IMR-90 (cell line): Measurements from ENCODE around the gene GFOD2. TPM values are rescaled to one million over a fixed set of nuclear protein-coding genes. Genes with fewer than 3 reads are reported as not detected.

Experiments
- ATAC-seq: fragments of 200-7000 bp; cut with Tn5 transposase; 2 replicates; pipeline ENCODE4 v1.9.1; 2020; ENCODE audit warnings: low read depth, mild to moderate bottlenecking, moderate library complexity
- BruUV-seq: library from RNA; stranded (reverse); fragments of 400-500 nt; replicated peaks from 2 replicates; lab custom pipeline; 2021; lab: Mats Ljungman, UMichigan
- CTCF ChIA-PET: fragments of 300-600 bp; formaldehyde crosslinking; extraction: SDS; loops from one replicate; lab custom pipeline; 2021; ENCODE audit warnings: antibody characterized with exemption; lab: Yijun Ruan, JAX
- POLR2A ChIA-PET: fragments of 300-600 bp; sonication (Branson Sonifier 250); formaldehyde crosslinking; loops from one replicate; lab custom pipeline; 2022; ENCODE audit warnings: antibody characterized with exemption; ENCODE audit not compliant: unreplicated experiment; lab: Charles Lee
- DNase-seq: peaks from one replicate; pipeline ENCODE4 v3.0.0; 2013
- H2AFZ ChIP-seq: replicated peaks from 2 replicates; pipeline ENCODE3; 2013; ENCODE audit warnings: low read length, mild to moderate bottlenecking; ENCODE audit not compliant: poor library complexity
- H2AK5ac ChIP-seq: 2 replicates; pipeline ENCODE4 v1.6.1; 2013; ENCODE audit warnings: low read depth, low read length, inconsistent platforms
- H2AK9ac ChIP-seq: replicated peaks from 2 replicates; pipeline ENCODE3; 2013; ENCODE audit warnings: mild to moderate bottlenecking, low read depth, low read length, moderate library complexity; ENCODE audit not compliant: poor library complexity
- H2BK120ac ChIP-seq: 2 replicates; pipeline ENCODE4 v1.6.1; 2013; ENCODE audit warnings: low read depth, low read length, inconsistent platforms
- H2BK15ac ChIP-seq: 3 replicates; pipeline ENCODE4 v1.6.1; 2013; ENCODE audit warnings: low read depth, low read length, inconsistent platforms
- H2BK20ac ChIP-seq: 2 replicates; pipeline ENCODE4 v1.6.1; 2013; ENCODE audit warnings: low read depth, mild to moderate bottlenecking, inconsistent platforms, low read length, moderate library complexity
- H2BK5ac ChIP-seq: 2 replicates; pipeline ENCODE4 v1.6.1; 2013; ENCODE audit warnings: mild to moderate bottlenecking, low read depth, low read length, inconsistent platforms; ENCODE audit not compliant: poor library complexity, severe bottlenecking
- H3K14ac ChIP-seq: replicated peaks from 2 replicates; pipeline ENCODE4 v1.6.1; 2013; ENCODE audit warnings: low read depth, low read length, inconsistent platforms
- H3K18ac ChIP-seq: 2 replicates; pipeline ENCODE4 v1.6.1; 2013; ENCODE audit warnings: low read depth, low read length, control low read depth
- H3K23ac ChIP-seq: 2 replicates; pipeline ENCODE4 v1.6.1; 2013; ENCODE audit warnings: low read depth, low read length, inconsistent platforms
- H3K27ac ChIP-seq: 2 replicates; pipeline ENCODE4 v1.5.1; 2013; ENCODE audit warnings: mild to moderate bottlenecking, control low read depth, low read length; ENCODE audit not compliant: insufficient read depth
- H3K27me3 ChIP-seq: 2 replicates; pipeline ENCODE4 v1.6.1; 2013; ENCODE audit warnings: low read length; ENCODE audit not compliant: control insufficient read depth, insufficient read depth
- H3K36me3 ChIP-seq: 2 replicates; pipeline ENCODE4 v1.6.1; 2013; ENCODE audit warnings: low read length, mixed read lengths; ENCODE audit not compliant: control insufficient read depth, insufficient read depth
- H3K4ac ChIP-seq: 2 replicates; pipeline ENCODE4 v1.6.1; 2013; ENCODE audit warnings: low read depth, low read length, inconsistent platforms
- H3K4me1 ChIP-seq: 2 replicates; pipeline ENCODE4 v1.6.1; 2013; ENCODE audit warnings: low read length, mixed read lengths; ENCODE audit not compliant: control insufficient read depth, insufficient read depth
- H3K4me2 ChIP-seq: 2 replicates; pipeline ENCODE4 v1.6.1; 2013; ENCODE audit warnings: low read depth, mild to moderate bottlenecking, control low read depth, low read length, moderate library complexity
- H3K4me3 ChIP-seq: 2 replicates; pipeline ENCODE4 v1.5.1; 2013; ENCODE audit warnings: low read depth, mild to moderate bottlenecking, control low read depth, low read length, moderate library complexity; ENCODE audit not compliant: insufficient read depth
- H3K56ac ChIP-seq: 2 replicates; pipeline ENCODE4 v1.6.1; 2013; ENCODE audit warnings: low read length, inconsistent platforms; ENCODE audit not compliant: insufficient read depth; ENCODE audit errors: extremely low read depth
- H3K79me1 ChIP-seq, 2 experiments: 2 replicates each; pipeline ENCODE4 v1.6.1; 2013; ENCODE audit warnings: low read length in 2 of 2, inconsistent platforms in 1 of 2, low read depth in 1 of 2
- H3K9ac ChIP-seq: 2 replicates; pipeline ENCODE4 v1.6.1; 2013; ENCODE audit warnings: low read depth, low read length, control low read depth
- H3K9me1 ChIP-seq: 2 replicates; pipeline ENCODE4 v1.6.1; 2013; ENCODE audit warnings: low read length, inconsistent platforms; ENCODE audit not compliant: insufficient read depth
- H3K9me3 ChIP-seq: 2 replicates; pipeline ENCODE4 v1.6.1; 2013; ENCODE audit warnings: low read length; ENCODE audit not compliant: control insufficient read depth, insufficient read depth
- H4K20me1 ChIP-seq: 2 replicates; pipeline ENCODE4 v1.6.1; 2013; ENCODE audit warnings: low read length, inconsistent platforms; ENCODE audit not compliant: insufficient read depth
- H4K5ac ChIP-seq: 2 replicates; pipeline ENCODE4 v1.6.1; 2013; ENCODE audit warnings: mild to moderate bottlenecking, low read depth, low read length, control low read depth
- H4K8ac ChIP-seq, 2 experiments: 2 replicates each; pipeline ENCODE4 v1.6.1; 2013; ENCODE audit warnings: low read depth in 2 of 2, low read length in 2 of 2, control low read depth in 1 of 2, inconsistent platforms in 1 of 2
- H4K91ac ChIP-seq: 2 replicates; pipeline ENCODE4 v1.6.1; 2013; ENCODE audit warnings: low read depth, low read length, inconsistent platforms; ENCODE audit not compliant: insufficient read depth
- BHLHE40 ChIP-seq: fragments of 150-350 bp; IDR thresholded peaks from 2 replicates; pipeline ENCODE4 v1.6.1; 2016; ENCODE audit warnings: mild to moderate bottlenecking, low read depth, low read length
- CEBPB ChIP-seq: IDR thresholded peaks from 2 replicates; pipeline ENCODE4 v1.6.1; 2012; ENCODE audit warnings: low read depth, low read length, improper control_type of control experiment
- CHD1 ChIP-seq: IDR thresholded peaks from 2 replicates; pipeline ENCODE4 v1.6.1; 2012; ENCODE audit warnings: low read depth, low read length, improper control_type of control experiment
- FOS ChIP-seq: fragments of 150-350 bp; IDR thresholded peaks from 2 replicates; pipeline ENCODE4 v1.6.1; 2016; ENCODE audit warnings: low read depth, low read length
- MXI1 ChIP-seq: IDR thresholded peaks from 2 replicates; pipeline ENCODE4 v1.6.1; 2012; ENCODE audit warnings: low read depth, mild to moderate bottlenecking, low read length, moderate library complexity, borderline replicate concordance
- POLR2A ChIP-seq: IDR thresholded peaks from 2 replicates; pipeline ENCODE4 v1.6.1; 2012; ENCODE audit warnings: mild to moderate bottlenecking, low read depth, low read length
- RAD21 ChIP-seq: IDR thresholded peaks from 2 replicates; pipeline ENCODE4 v1.6.1; 2012; ENCODE audit warnings: low read length, improper control_type of control experiment
- RFX5 ChIP-seq: IDR thresholded peaks from 2 replicates; pipeline ENCODE4 v1.8.0; 2012; ENCODE audit warnings: low read depth, mild to moderate bottlenecking, low read length, moderate library complexity
- USF2 ChIP-seq: fragments of 150-350 bp; IDR thresholded peaks from 2 replicates; pipeline ENCODE4 v1.6.1; 2017; ENCODE audit warnings: mild to moderate bottlenecking, antibody characterized with exemption, low read length, low read depth
- WGBS, 2 experiments: methylation state at CpG; one replicate each; pipeline versions ENCODE4 v1.1.5 to v1.1.7; 2013; ENCODE audit warnings: missing lambda C conversion rate in 2 of 2; ENCODE audit not compliant: insufficient read length in 1 of 2; ENCODE audit errors: extremely low coverage in 2 of 2; 5-methylcytosine and 5-hydroxymethylcytosine counted together
- dilution Hi-C: fragments of 300-500 bp; cut with HindIII; formaldehyde crosslinking; loops from one replicate; pipeline ENCODE4 v1.14.3; 2018; ENCODE audit warnings: low sequenced_read_pairs; ENCODE audit not compliant: unreplicated experiment
- in situ Hi-C: fragments of 300-500 bp; cut with MboI; formaldehyde crosslinking; loops from 3 replicates; pipeline ENCODE4 v1.14.3; 2019; ENCODE audit warnings: low sequenced_read_pairs, inconsistent platforms, mixed read lengths
- intact Hi-C: fragments of 100-400 bp; cut with micrococcal nuclease; formaldehyde crosslinking; loops from 2 replicates; pipeline ENCODE4 v1.10.0; 2022
- polyA plus RNA-seq, 3 experiments: library from polyadenylated mRNA; depleted of rRNA; stranded (reverse); fragments of >200 nt; gene quantifications; 2 replicates each; pipeline ENCODE4 v1.2.3, GENCODE V29; 2012; ENCODE audit warnings: low replicate concordance in 1 of 3
- total RNA-seq: library from RNA; depleted of rRNA; stranded (reverse); fragments of >200 nt; gene quantifications from 2 replicates; pipeline ENCODE4 v1.2.3, GENCODE V29; 2012

The GFOD2 gene
- total and polyA plus RNA-seq, 2 of the 4 experiments (the other 2 are of a cell fraction): 12.3 to 18.1 TPM

DNA sequence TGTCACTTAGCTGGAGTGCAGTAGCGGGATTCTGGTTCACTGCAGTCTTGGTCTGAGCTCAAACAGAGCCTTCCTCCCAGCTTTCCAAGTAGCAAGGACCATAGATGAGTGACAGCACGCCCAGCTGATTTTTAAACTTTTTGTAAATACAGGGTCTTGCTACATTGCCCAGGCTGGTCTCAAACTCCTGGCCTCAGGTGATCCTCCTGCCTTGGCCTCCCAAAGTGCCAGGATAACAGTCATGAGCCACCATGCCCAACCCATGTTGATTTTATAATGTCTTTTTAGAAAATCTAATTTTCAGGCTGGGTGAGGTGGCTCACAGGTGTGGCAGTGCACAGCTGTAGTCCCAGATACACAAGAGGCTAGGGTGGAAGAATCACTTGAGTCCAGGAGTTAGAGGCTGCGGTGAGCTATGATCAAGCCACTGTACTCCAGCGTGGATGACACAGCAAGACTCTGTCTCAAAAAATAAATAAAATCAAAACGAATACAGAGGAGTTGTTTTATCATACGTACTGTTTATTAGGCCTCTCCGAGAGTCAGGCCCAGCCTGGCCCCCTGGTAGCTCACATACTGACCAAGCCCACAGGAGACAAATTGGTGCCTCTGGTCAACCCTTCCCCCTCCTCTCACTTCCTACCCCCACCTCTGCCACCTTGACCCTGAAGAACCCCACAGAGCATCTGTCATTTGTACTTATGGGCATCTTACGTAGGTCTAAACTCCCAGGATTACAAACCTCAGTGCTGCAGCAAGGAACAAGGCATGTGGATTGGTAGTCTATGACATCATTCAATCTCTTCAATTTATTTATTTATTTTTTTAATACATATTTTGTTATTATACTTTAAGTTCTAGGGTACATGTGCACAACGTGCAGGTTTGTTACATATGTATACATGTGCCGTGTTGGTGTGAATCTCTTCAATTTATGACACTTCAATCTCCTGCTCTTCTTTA, 38.9 kb downstream of the GFOD2 start:
- H3K27ac ChIP-seq: no peak overlapping the region
- no peaks in the 10 kb centered on the region for H3K9me3 ChIP-seq
- peaks cover 13% of the 10 kb centered on the region for H3K9me1 ChIP-seq
- H3K56ac ChIP-seq: no peak overlapping the region
- H2BK5ac ChIP-seq: no peak overlapping the region
- peaks cover 2% of the 10 kb centered on the region; the same call in 1 of the 2 replicates for H3K4me1 ChIP-seq
- H2BK15ac ChIP-seq: no peak overlapping the region
- DNase-seq (no peak), ATAC-seq (no peak)
- H3K4me3 ChIP-seq: no peak overlapping the region
- no peak overlapping the region for H4K8ac ChIP-seq
- in situ Hi-C loops (no loop called here), dilution Hi-C loops (no loop called here), intact Hi-C loops (loop anchor here (10.0 kb wide), 1 partner anchor 355 kb away; no protein-coding TSS in a partner anchor)
- H3K18ac ChIP-seq: no peak overlapping the region
- H4K20me1 ChIP-seq: no peaks in the 10 kb centered on the region
- no peak overlapping the region for H2BK120ac ChIP-seq
- no peak overlapping the region for H3K23ac ChIP-seq
- no peaks in the 10 kb centered on the region for H3K27me3 ChIP-seq
- ChIA-PET CTCF (interaction anchor here (1.0 kb wide), 1 partner anchor 12 kb away, joined by 3 read pairs; no protein-coding TSS in a partner anchor), POLR2A (no interaction called here)
- peaks cover 24% of the 10 kb centered on the region for H3K36me3 ChIP-seq
- no TSS peak for BruUV-seq
- no peak overlapping the region for H3K9ac ChIP-seq
- no peak overlapping the region for H2AK5ac ChIP-seq
- no peak overlapping the region for H2BK20ac ChIP-seq
- H2AFZ ChIP-seq: no peak overlapping the region
- H3K79me1 ChIP-seq: peaks cover 0 to 25% of the 10 kb centered on the region in 2 experiments; a peak in 2 of 4 replicates
- H4K91ac ChIP-seq: no peak overlapping the region
- H4K5ac ChIP-seq: no peak overlapping the region
- WGBS, 2 experiments: 97% methylated on average over 3 of the region's 10 CpGs; no CpG with 5 or more reads in 1 of the 2 experiments
- no peak for TF ChIP-seq USF2
- no peak for TF ChIP-seq BHLHE40
- TF ChIP-seq RAD21: no peak
- TF ChIP-seq POLR2A: no peak
- no peak for TF ChIP-seq RFX5
- no peak for TF ChIP-seq MXI1
- no peak for TF ChIP-seq CHD1
- no peak for TF ChIP-seq CEBPB
- TF ChIP-seq FOS: no peak
- H3K14ac ChIP-seq: no peak overlapping the region
- no peak overlapping the region for H3K4me2 ChIP-seq
- H2AK9ac ChIP-seq: no peak overlapping the region
- H3K4ac ChIP-seq: no peak overlapping the region
